ENCODE data around the gene ZMYND19. TPM values are rescaled to one million over a fixed set of nuclear protein-coding genes. Genes with fewer than 3 reads are reported as not detected.
"Not testable (repeated sequence)": the region's sequence is repeated elsewhere in the genome, so short reads cannot be mapped to it uniquely, and the experiment has no call there.

The ZMYND19 gene
- total and polyA plus RNA-seq, 2 of the 8 experiments (the other 6 are each of a cell fraction or from before 2014, with no cell fraction given) = 42.4 to 58.7 TPM

GRCh38 chr9:137532891-137533468 lies 57.3 kb downstream of the ZMYND19 start:
- DNase-seq (ENCODE audit: low read depth in 1 of 2, low spot score in 2 of 2); H2AK5ac ChIP-seq (ENCODE audit: low read depth, low read length); H3K23me2 ChIP-seq (ENCODE audit: low read depth, low read length); H3K79me2 ChIP-seq (ENCODE audit: control insufficient read depth in 1 of 2, insufficient read depth in 2 of 2, low read length in 2 of 2); H4K5ac ChIP-seq (ENCODE audit: insufficient read length, low read depth, low read length); H2BK120ac ChIP-seq (replicated peaks; ENCODE audit: low read depth, low read length); H2BK5ac ChIP-seq (ENCODE audit: low read depth, low read length); H3K4me2 ChIP-seq (ENCODE audit: insufficient read depth in 1 of 2, low read depth in 2 of 2, low read length in 2 of 2); H3K23ac ChIP-seq (ENCODE audit: insufficient read length); H3K4me3 ChIP-seq (ENCODE audit: extremely low read depth in 1 of 4, insufficient read depth in 2 of 4, low read depth in 3 of 4, low read length in 4 of 4); H3K36me3 ChIP-seq (ENCODE audit: control insufficient read depth in 2 of 4, insufficient read depth in 4 of 4, low read length in 3 of 4); H3K27ac ChIP-seq (ENCODE audit: low read depth, low read length); H4K8ac ChIP-seq (ENCODE audit: extremely low read depth, insufficient read depth, low read length); H2AFZ ChIP-seq (ENCODE audit: low read length); H3K4ac ChIP-seq (replicated peaks; ENCODE audit: insufficient read length, low read depth, low read length); H3K9ac ChIP-seq (replicated peaks in 1 of 4; ENCODE audit: extremely low read depth in 1 of 4, low read depth in 3 of 4, low read length in 3 of 4); H3K56ac ChIP-seq (replicated peaks; ENCODE audit: insufficient read length, low read depth, low read length); H3K18ac ChIP-seq (ENCODE audit: extremely low read depth, low read length); H2BK12ac ChIP-seq (ENCODE audit: low read depth, low read length); H3K9me3 ChIP-seq (ENCODE audit: insufficient read depth in 2 of 2, low read depth in 1 of 2, low read length in 1 of 2); H4K20me1 ChIP-seq (replicated peaks in 1 of 2; ENCODE audit: control insufficient read depth in 1 of 2, insufficient read depth in 2 of 2, low read length in 2 of 2); H3K14ac ChIP-seq (ENCODE audit: insufficient read length); H2BK15ac ChIP-seq (ENCODE audit: low read length); H3K4me1 ChIP-seq (replicated peaks in 1 of 4; ENCODE audit: control insufficient read depth in 3 of 4, insufficient read depth in 4 of 4, low read length in 3 of 4); H2BK20ac ChIP-seq (ENCODE audit: low read length); FAIRE-seq; H4K91ac ChIP-seq (replicated peaks; ENCODE audit: insufficient read length, low read length); H3K79me1 ChIP-seq (ENCODE audit: low read depth, low read length); H3K27me3 ChIP-seq (replicated peaks in 1 of 4; ENCODE audit: control insufficient read depth in 3 of 4, extremely low read depth in 1 of 4, insufficient read depth in 3 of 4, low read length in 3 of 4); POLR2A ChIA-PET (ENCODE audit: partially characterized antibody): not testable (repeated sequence)
- TF ChIP-seq ASH2L (IDR thresholded peaks at IDR 0.05; ENCODE audit: low read length) = peak; percentile 82
- WGBS, 2 experiments (ENCODE audit: extremely low coverage in 1 of 2, insufficient coverage in 1 of 2, insufficient read length in 1 of 2, insufficient replicate concordance in 2 of 2, low coverage in 1 of 2, low lambda C conversion rate in 2 of 2, missing lambda C conversion rate in 1 of 2) = 86% methylated on average over 10 of the region's 10 CpGs; no CpG with 5 or more reads in 1 of the 2 experiments
- CTCF ChIA-PET (ENCODE audit: partially characterized antibody) = interaction anchor here (1.4 to 1.7 kb wide), 2 partner anchors 10 to 110 kb away, joined by 3 to 4 read pairs; partner anchors contain the start of genes EXD3 and NOXA1

Small RNA genes within 50 kb of the gene (small RNA-seq; reads per million reads assigned to genes)
- not detected for gene RF00017 (ENCODE audit: insufficient read depth)

Other genes starting within 250 kb of the ZMYND19 start
- 7.0 and 7.2 TPM in 2 replicates for gene EXD3, start 167.3 kb downstream of the ZMYND19 start, total RNA-seq (2021; fragmentation: NEBNext Ultra II Directional; extraction: Animal tissue kit (Norgen Biotek cat#: 25700))
- 9.4 and 12.7 TPM in 2 replicates for gene EXD3, start 167.3 kb downstream of the ZMYND19 start, polyA plus RNA-seq (2011; rRNA removed)
- 0.34 and 0.55 TPM in 2 replicates for gene NOXA1, start 167.1 kb downstream of the ZMYND19 start, total RNA-seq (2021; fragmentation: NEBNext Ultra II Directional; extraction: Animal tissue kit (Norgen Biotek cat#: 25700))
- gene NOXA1, start 167.1 kb downstream of the ZMYND19 start, polyA plus RNA-seq (2011; rRNA removed) = 0.91 and 1.5 TPM in 2 replicates
- 0.33 and 0.48 TPM in 2 replicates for gene ENTPD8, start 149.2 kb downstream of the ZMYND19 start, total RNA-seq (2021; fragmentation: NEBNext Ultra II Directional; extraction: Animal tissue kit (Norgen Biotek cat#: 25700))
- gene ENTPD8, start 149.2 kb downstream of the ZMYND19 start, polyA plus RNA-seq (2011; rRNA removed) = 0.51 and 1.1 TPM in 2 replicates
- 55.5 and 56.7 TPM in 2 replicates for gene NSMF, start 131.2 kb downstream of the ZMYND19 start, total RNA-seq (2021; fragmentation: NEBNext Ultra II Directional; extraction: Animal tissue kit (Norgen Biotek cat#: 25700))
- 65.1 and 90.8 TPM in 2 replicates for gene NSMF, start 131.2 kb downstream of the ZMYND19 start, polyA plus RNA-seq (2011; rRNA removed)
- 0.47 and 0.57 TPM in 2 replicates for gene PNPLA7, start 40.1 kb downstream of the ZMYND19 start, total RNA-seq (2021; fragmentation: NEBNext Ultra II Directional; extraction: Animal tissue kit (Norgen Biotek cat#: 25700))
- gene PNPLA7, start 40.1 kb downstream of the ZMYND19 start, polyA plus RNA-seq (2011; rRNA removed) = 0.35 and 0.36 TPM in 2 replicates
- gene MRPL41, start 38.6 kb downstream of the ZMYND19 start, total RNA-seq (2021; fragmentation: NEBNext Ultra II Directional; extraction: Animal tissue kit (Norgen Biotek cat#: 25700)) = 47.2 and 49.4 TPM in 2 replicates
- gene MRPL41, start 38.6 kb downstream of the ZMYND19 start, polyA plus RNA-seq (2011; rRNA removed) = 58.1 and 79.3 TPM in 2 replicates
- gene DPH7, start 11.6 kb downstream of the ZMYND19 start, total RNA-seq (2021; fragmentation: NEBNext Ultra II Directional; extraction: Animal tissue kit (Norgen Biotek cat#: 25700)) = 44.6 and 45.7 TPM in 2 replicates
- gene DPH7, start 11.6 kb downstream of the ZMYND19 start, polyA plus RNA-seq (2011; rRNA removed) = 45.5 and 50.5 TPM in 2 replicates
- gene ARRDC1, start 15.2 kb upstream of the ZMYND19 start, total RNA-seq (2021; fragmentation: NEBNext Ultra II Directional; extraction: Animal tissue kit (Norgen Biotek cat#: 25700)) = 22.0 and 22.2 TPM in 2 replicates
- 58.4 and 94.0 TPM in 2 replicates for gene ARRDC1, start 15.2 kb upstream of the ZMYND19 start, polyA plus RNA-seq (2011; rRNA removed)
- gene EHMT1, start 28.5 kb upstream of the ZMYND19 start, total RNA-seq (2021; fragmentation: NEBNext Ultra II Directional; extraction: Animal tissue kit (Norgen Biotek cat#: 25700)) = 163 and 171 TPM in 2 replicates
- gene EHMT1, start 28.5 kb upstream of the ZMYND19 start, polyA plus RNA-seq (2011; rRNA removed) = 95.7 and 143 TPM in 2 replicates

Measured in H1 (cell line).